IMR-90 (cell line): ENCODE results near the gene NUP210L.
"Not testable (repeated sequence)": the region's sequence is repeated elsewhere in the genome, so short reads cannot be mapped to it uniquely, and the experiment has no call there.

Experiments
- BHLHE40 ChIP-seq: fragments of 150-350 bp; IDR thresholded peaks from 2 replicates; pipeline ENCODE4 v1.6.1; 2016; ENCODE audit warnings: mild to moderate bottlenecking, low read depth, low read length
- CEBPB ChIP-seq: IDR thresholded peaks from 2 replicates; pipeline ENCODE4 v1.6.1; 2012; ENCODE audit warnings: low read depth, low read length, improper control_type of control experiment
- CTCF ChIP-seq: conservative IDR thresholded peaks from 2 replicates; pipeline ENCODE4 v1.5.1; 2012; ENCODE audit warnings: mild to moderate bottlenecking, low read depth, low read length, improper control_type of control experiment
- FOS ChIP-seq: fragments of 150-350 bp; IDR thresholded peaks from 2 replicates; pipeline ENCODE4 v1.6.1; 2016; ENCODE audit warnings: low read depth, low read length
- MAFK ChIP-seq: IDR thresholded peaks from 2 replicates; pipeline ENCODE4 v1.6.1; 2012; ENCODE audit warnings: low read depth, low read length, improper control_type of control experiment
- POLR2A ChIP-seq: IDR thresholded peaks from 2 replicates; pipeline ENCODE4 v1.6.1; 2012; ENCODE audit warnings: mild to moderate bottlenecking, low read depth, low read length
- RAD21 ChIP-seq: IDR thresholded peaks from 2 replicates; pipeline ENCODE4 v1.6.1; 2012; ENCODE audit warnings: low read length, improper control_type of control experiment
- USF2 ChIP-seq: fragments of 150-350 bp; IDR thresholded peaks from 2 replicates; pipeline ENCODE4 v1.6.1; 2017; ENCODE audit warnings: mild to moderate bottlenecking, antibody characterized with exemption, low read length, low read depth

- not testable (repeated sequence) for TF ChIP-seq CTCF, USF2, RAD21, POLR2A, BHLHE40, MAFK, CEBPB, FOS
These were observed 71.8 kb downstream of the NUP210L start for GRCh38 chr1:154083057-154083456.
